Measurements from ENCODE around the gene XRCC4. TPM values are rescaled to one million over a fixed set of nuclear protein-coding genes. Genes with fewer than 3 reads are reported as not detected.

The XRCC4 gene
- total RNA-seq, 1 experiment from 2014 or later, result 22.9 TPM

DNA sequence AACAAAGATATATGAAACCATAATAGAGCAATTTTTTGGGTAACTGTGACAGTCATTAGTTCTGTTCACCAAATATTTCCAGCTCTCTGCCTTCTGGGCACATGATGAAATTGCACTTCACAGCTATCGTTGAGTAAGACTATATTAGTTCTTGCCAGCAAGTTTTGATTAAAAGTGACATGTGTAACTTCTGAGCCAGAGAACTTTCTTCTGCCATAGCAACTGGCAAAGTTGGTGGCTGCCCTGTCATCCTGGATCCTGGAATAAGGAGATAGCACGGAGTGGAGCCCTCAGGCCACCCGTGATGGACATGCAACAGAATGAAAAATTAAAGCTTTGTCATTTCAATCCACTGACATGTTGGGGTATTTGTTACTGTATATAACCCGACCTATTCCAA is 199.8 kb downstream of the XRCC4 start:
- no peaks in the 10 kb centered on the region for H3K4me1 ChIP-seq
- H3K9me3 ChIP-seq (replicated peaks), result no peaks in the 10 kb centered on the region; the same call in 1 of the 2 replicates
- no peak overlapping the region for H3K4me3 ChIP-seq
- no peaks in the 10 kb centered on the region for H3K27me3 ChIP-seq
- no peaks in the 10 kb centered on the region for H3K36me3 ChIP-seq
- H3K27ac ChIP-seq, result no peak overlapping the region
- no peak for DNase-seq

GRCh38 chr5:83277953-83278352 is 200.6 kb downstream of the XRCC4 start:
- Histone ChIP-seq H3K4me1 (no peaks in the 10 kb centered on the region), H3K27ac (no peak overlapping the region), H3K27me3 (no peaks in the 10 kb centered on the region), H3K36me3 (no peaks in the 10 kb centered on the region), H3K9me3 (replicated peaks) (no peaks in the 10 kb centered on the region; the same call in 1 of the 2 replicates), H3K4me3 (no peak overlapping the region)
- no peak for DNase-seq

DNA sequence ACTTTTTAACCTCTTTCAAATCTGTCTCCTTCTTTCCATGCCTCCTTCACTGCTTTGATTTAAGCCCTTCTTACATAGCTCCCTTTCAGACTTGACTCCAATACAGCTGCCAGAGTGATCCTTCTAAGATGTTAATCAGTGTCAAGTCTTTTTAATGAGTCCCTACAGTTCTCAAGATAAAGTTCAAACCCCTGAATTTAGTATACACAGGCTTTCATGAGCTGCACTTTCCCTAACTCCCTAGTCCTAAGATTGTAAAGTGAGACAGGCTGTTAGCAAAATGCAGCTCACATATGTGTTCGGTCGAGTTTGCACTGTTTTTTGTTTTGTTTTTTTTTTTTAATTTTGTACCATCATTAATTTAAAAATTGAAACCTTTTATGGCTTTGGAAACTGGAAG is 203.8 kb downstream of the XRCC4 start:
- H3K27me3 ChIP-seq, result no peaks in the 10 kb centered on the region; the same call in 1 of the 2 replicates
- no peaks in the 10 kb centered on the region; the same call in 1 of the 2 replicates for H3K9me3 ChIP-seq (replicated peaks)
- no peaks in the 10 kb centered on the region for H3K36me3 ChIP-seq
- no peak for DNase-seq
- peaks cover 3% of the 10 kb centered on the region; the same call in 1 of the 2 replicates for H3K4me1 ChIP-seq
- no peak overlapping the region for H3K4me3 ChIP-seq
- H3K27ac ChIP-seq, result no peak overlapping the region

GRCh38 chr5:83281658-83282057 is 204.3 kb downstream of the XRCC4 start:
- Histone ChIP-seq H3K27ac (no peak overlapping the region), H3K4me1 (peaks cover 3% of the 10 kb centered on the region; the same call in 1 of the 2 replicates), H3K27me3 (no peaks in the 10 kb centered on the region; the same call in 1 of the 2 replicates), H3K9me3 (replicated peaks) (no peaks in the 10 kb centered on the region), H3K36me3 (no peaks in the 10 kb centered on the region), H3K4me3 (no peak overlapping the region)
- DNase-seq, result no peak

DNA sequence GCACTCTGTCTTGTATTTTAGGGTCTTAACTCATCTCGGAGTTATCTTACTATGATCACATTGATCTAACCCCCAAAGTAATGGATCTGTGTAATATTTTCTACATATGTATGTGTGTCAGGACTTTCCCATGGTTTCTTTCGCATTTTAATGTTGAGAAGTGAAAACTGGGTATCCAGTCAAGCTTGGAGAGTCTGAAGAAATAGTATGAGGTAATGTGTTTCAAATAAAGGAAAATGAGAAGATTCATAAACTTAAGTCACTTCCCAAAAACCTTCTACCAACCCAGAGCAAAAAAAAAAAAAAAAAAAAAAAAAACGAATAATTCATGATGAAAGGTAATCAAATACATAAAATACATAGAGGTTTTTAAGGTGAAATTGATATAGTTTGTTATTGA is 206.4 kb downstream of the XRCC4 start:
- Histone ChIP-seq H3K4me1 (peaks cover 3% of the 10 kb centered on the region; the same call in 1 of the 2 replicates), H3K27me3 (no peaks in the 10 kb centered on the region; the same call in 1 of the 2 replicates), H3K4me3 (no peak overlapping the region), H3K27ac (no peak overlapping the region), H3K9me3 (replicated peaks) (no peaks in the 10 kb centered on the region), H3K36me3 (no peaks in the 10 kb centered on the region)
- no peak for DNase-seq

GRCh38 chr5:83285661-83286398 is 208.5 kb downstream of the XRCC4 start:
- peaks cover 3% of the 10 kb centered on the region; the same call in 1 of the 2 replicates for H3K4me1 ChIP-seq
- no peaks in the 10 kb centered on the region for H3K36me3 ChIP-seq
- H3K9me3 ChIP-seq (replicated peaks), result no peaks in the 10 kb centered on the region
- no peak overlapping the region for H3K4me3 ChIP-seq
- no peak for DNase-seq
- H3K27ac ChIP-seq, result no peak overlapping the region
- no peaks in the 10 kb centered on the region; the same call in 1 of the 2 replicates for H3K27me3 ChIP-seq

- H3K36me3 ChIP-seq, result no peaks in the 10 kb centered on the region
- no peaks in the 10 kb centered on the region for H3K27me3 ChIP-seq
- DNase-seq, result no peak
- no peaks in the 10 kb centered on the region; the same call in 1 of the 2 replicates for H3K9me3 ChIP-seq (replicated peaks)
- no peaks in the 10 kb centered on the region for H3K4me1 ChIP-seq
- no peak overlapping the region for H3K27ac ChIP-seq
- H3K4me3 ChIP-seq, result no peak overlapping the region
Observed at GRCh38 chr5:83294246-83294645, 216.9 kb downstream of the XRCC4 start.

DNA sequence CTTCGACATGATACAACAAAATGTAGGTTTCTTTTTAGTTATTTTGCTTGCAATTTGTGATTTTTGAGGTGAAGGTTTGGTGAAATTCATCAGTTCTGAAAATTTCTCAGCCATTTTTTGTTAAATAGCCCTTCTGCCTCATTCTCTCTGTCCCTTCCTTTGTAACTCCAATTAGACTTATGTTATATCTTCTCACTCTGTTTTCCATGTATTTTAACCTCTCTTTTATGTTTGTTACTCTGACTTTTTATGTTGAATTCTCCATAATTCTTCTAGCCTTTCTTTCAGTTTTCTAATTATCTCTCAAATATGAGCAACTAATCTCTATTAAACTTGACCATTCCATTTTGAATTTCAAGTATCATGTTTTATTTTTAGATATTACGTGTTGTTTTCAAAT is 222.0 kb downstream of the XRCC4 start:
- H3K4me3 ChIP-seq, result no peak overlapping the region
- no peaks in the 10 kb centered on the region for H3K36me3 ChIP-seq
- H3K27me3 ChIP-seq, result no peaks in the 10 kb centered on the region
- no peak for DNase-seq
- no peak overlapping the region for H3K27ac ChIP-seq
- H3K4me1 ChIP-seq, result no peaks in the 10 kb centered on the region
- H3K9me3 ChIP-seq (replicated peaks), result peaks cover 9% of the 10 kb centered on the region

DNA sequence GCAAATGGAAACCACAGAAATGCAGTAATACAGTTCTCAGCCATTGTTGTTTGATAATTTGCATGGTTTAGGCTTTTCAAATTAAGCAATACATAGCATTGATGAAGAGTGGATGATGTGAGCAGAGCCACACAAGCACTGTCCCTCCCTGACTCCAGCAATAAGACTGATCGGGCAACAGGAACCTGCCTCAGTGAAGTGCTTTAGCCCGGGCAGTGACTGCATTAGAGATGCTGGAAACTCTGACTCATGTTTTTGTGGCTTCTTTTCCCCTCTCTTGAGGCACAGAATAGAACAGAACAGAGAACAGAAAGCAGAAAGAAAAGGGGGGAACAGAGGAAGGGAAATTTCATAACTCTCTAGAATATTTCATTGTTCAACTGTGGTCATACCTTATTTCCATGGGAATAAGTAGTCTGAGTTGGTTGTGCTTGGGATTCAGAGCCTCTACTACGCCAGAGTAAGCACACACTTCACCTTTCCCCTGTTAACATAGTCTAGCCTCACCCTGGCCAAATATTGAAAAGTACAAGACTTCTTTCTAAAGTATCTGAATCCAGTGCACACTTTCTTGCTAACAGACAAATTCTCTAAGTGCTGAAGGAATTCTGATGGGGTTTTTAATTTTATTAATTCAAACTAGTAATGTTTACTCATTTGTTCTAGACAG is 229.4 kb downstream of the XRCC4 start:
- H3K4me1 ChIP-seq, result no peaks in the 10 kb centered on the region
- H3K36me3 ChIP-seq, result no peaks in the 10 kb centered on the region
- no peaks in the 10 kb centered on the region for H3K27me3 ChIP-seq
- no peaks in the 10 kb centered on the region for H3K9me3 ChIP-seq (replicated peaks)
- DNase-seq, result peak in 1 of 2 experiments; percentile 12
- H3K27ac ChIP-seq, result no peak overlapping the region
- no peak overlapping the region for H3K4me3 ChIP-seq

GRCh38 chr5:83312663-83313062 is 235.3 kb downstream of the XRCC4 start:
- Histone ChIP-seq H3K4me1 (no peaks in the 10 kb centered on the region), H3K9me3 (replicated peaks) (peaks cover 9% of the 10 kb centered on the region), H3K4me3 (no peak overlapping the region), H3K36me3 (no peaks in the 10 kb centered on the region), H3K27me3 (no peaks in the 10 kb centered on the region), H3K27ac (no peak overlapping the region)
- no peak for DNase-seq

DNA sequence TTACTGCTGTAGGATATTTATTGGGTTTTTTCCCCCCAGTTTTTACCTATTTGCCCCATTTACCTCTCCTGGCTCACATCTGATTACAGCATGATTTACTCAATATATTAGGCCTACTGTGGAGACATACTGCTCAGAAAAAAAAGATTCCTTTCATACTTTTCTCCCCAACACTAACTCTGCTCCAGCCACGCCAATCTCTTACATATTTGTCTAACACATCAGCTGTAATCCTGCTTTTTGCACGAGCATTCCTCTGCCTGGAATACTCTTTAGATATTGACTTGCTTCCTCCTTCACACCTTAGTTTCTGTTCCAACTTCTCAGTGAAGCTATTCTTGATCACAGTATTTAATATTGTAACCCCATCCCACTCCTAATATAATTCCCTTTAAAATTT is 236.1 kb downstream of the XRCC4 start:
- H3K27me3 ChIP-seq, result no peaks in the 10 kb centered on the region
- no peaks in the 10 kb centered on the region for H3K36me3 ChIP-seq
- DNase-seq, result no peak
- no peak overlapping the region for H3K4me3 ChIP-seq
- H3K9me3 ChIP-seq (replicated peaks), result peaks cover 9% of the 10 kb centered on the region
- no peak overlapping the region for H3K27ac ChIP-seq
- no peaks in the 10 kb centered on the region for H3K4me1 ChIP-seq

DNA sequence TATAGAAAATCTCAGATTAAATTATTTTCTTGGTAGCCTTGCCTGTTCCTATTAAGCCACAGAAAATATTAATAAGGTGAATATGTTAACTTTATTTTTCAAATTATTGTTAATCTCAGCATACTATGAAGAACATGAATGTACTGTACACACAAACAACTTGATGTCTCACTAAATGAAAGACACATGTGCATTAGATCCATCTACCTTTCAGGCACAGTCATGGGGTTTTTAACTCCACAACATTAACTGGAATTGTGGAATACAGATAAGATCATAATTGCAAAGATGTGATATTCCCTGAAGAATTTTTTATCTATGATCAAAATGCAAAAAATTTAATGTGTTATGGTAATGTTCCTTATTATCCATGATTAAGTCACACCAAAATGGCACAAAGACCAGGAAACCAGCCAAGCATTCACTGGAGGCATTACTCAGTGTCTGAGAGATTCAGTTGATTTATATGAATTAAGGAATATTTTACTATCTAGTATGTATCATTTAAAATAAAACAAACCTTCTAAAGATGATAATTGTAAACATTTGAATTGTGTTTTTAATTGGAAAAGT is 244.2 kb downstream of the XRCC4 start:
- no peaks in the 10 kb centered on the region for H3K9me3 ChIP-seq (replicated peaks)
- H3K36me3 ChIP-seq, result no peaks in the 10 kb centered on the region
- no peak overlapping the region for H3K27ac ChIP-seq
- no peak overlapping the region for H3K4me3 ChIP-seq
- no peaks in the 10 kb centered on the region for H3K4me1 ChIP-seq
- no peak for DNase-seq
- no peaks in the 10 kb centered on the region for H3K27me3 ChIP-seq

DNA sequence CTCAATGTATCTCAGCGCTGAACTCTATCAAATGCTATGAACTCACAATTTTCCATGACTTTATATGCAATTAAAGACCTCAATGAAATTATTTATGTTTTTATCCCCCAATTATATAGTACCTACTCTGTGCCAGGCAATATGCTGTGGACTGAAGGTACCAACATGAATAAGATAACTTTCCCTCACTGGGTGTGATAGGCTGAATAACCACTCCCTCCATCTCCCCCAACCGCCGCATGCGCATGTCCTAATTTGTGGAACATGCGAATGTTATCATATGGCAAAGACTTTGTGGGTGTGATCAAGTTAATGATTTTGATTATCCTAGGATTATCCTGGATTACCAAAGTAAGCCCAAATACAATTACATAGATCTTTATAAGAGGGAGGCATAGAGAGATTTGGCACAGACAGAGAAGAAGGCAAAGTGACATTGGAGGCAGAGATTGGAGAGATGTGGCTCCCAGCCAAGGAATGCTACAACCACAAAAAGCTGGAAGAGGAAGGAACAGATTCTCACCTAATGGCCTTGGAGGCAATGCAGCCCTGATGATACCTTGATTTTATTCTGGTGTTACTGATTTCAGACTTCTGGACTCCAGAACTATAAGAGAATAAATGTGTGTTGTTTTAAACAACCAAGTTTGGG is 245.1 kb downstream of the XRCC4 start:
- H3K4me1 ChIP-seq, result no peaks in the 10 kb centered on the region
- H3K27me3 ChIP-seq, result no peaks in the 10 kb centered on the region
- H3K27ac ChIP-seq, result no peak overlapping the region
- peak; percentile 19 to 42 for DNase-seq
- H3K4me3 ChIP-seq, result no peak overlapping the region
- no peaks in the 10 kb centered on the region for H3K36me3 ChIP-seq
- H3K9me3 ChIP-seq (replicated peaks), result no peaks in the 10 kb centered on the region

DNA sequence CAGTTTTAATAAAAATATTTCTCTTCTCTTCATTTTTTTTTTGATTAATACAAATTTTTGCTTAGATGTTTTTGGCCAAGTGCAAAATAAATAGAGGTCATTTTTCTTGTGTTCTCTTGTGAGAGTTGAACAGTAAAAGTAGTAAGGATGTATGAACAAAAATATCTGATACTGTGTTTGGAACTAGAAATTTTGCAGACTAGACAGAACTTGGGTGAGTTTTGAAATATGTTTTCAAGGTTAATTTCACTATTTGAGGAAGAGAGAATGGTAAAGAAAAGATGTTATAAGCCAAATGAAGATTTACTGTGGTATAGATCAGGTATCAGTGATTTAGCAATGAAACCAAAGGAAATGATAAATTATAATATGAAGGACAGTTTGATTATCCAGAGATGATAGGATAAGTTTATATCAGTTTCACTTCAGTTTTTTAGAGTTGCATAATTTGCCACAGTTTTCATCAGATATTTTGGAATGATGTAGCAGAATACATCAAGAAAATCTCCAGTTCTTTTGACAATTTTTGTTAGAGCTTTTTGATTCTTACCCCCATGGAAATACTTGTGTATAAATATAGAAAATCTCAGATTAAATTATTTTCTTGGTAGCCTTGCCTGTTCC is 246.3 kb downstream of the XRCC4 start:
- H3K4me1 ChIP-seq, result no peaks in the 10 kb centered on the region
- H3K27me3 ChIP-seq, result no peaks in the 10 kb centered on the region
- no peak overlapping the region for H3K27ac ChIP-seq
- no peak for DNase-seq
- no peaks in the 10 kb centered on the region for H3K36me3 ChIP-seq
- no peak overlapping the region for H3K4me3 ChIP-seq
- H3K9me3 ChIP-seq (replicated peaks), result no peaks in the 10 kb centered on the region
